HL-60 (cell line): ENCODE results near the gene MPRIP.

Experiments used
- DNase-seq, 2 experiments: peaks; one replicate each; pipeline ENCODE4 v3.0.0-alpha.2; 2010 to 2020; ENCODE audit warnings: low read depth in 1 of 2, low spot score in 1 of 2
- H3K27ac ChIP-seq: fragments of 250-450 bp; sonication (Bioruptor Pico); replicated peaks from 2 replicates; pipeline ENCODE4 v1.5.1; 2020; ENCODE audit warnings: mild to moderate bottlenecking, moderate library complexity
- H3K27me3 ChIP-seq: fragments of 250-450 bp; sonication (Bioruptor Pico); 2 replicates; pipeline ENCODE4 v1.5.1; 2021; ENCODE audit warnings: mild to moderate bottlenecking, moderate library complexity; ENCODE audit not compliant: insufficient read depth, poor library complexity, severe bottlenecking
- H3K4me3 ChIP-seq: replicated peaks from 2 replicates; pipeline ENCODE4 v1.5.1; 2011; ENCODE audit warnings: mild to moderate bottlenecking, control low read depth, low read length; ENCODE audit not compliant: insufficient read depth
- GABPA ChIP-seq: IDR thresholded peaks from 2 replicates; pipeline ENCODE4 v1.6.1; 2012; ENCODE audit warnings: low read depth
- POLR2AphosphoS5 ChIP-seq: IDR thresholded peaks from 2 replicates; pipeline ENCODE4 v1.6.1; 2012; ENCODE audit warnings: low read depth
- SPI1 ChIP-seq: IDR thresholded peaks from 2 replicates; pipeline ENCODE4 v1.6.1; 2012; ENCODE audit warnings: low read depth, mild to moderate bottlenecking, borderline replicate concordance
- TF ChIP-seq, protein P1 (sequence below): IDR thresholded peaks from one replicate; pipeline ENCODE4 v1.5.1; 2011; ENCODE audit warnings: low read length, control low read depth, inconsistent platforms; ENCODE audit not compliant: insufficient read depth
- TF ChIP-seq, protein P2 (sequence below): IDR thresholded peaks from 2 replicates; pipeline ENCODE4 v1.6.1; 2012; ENCODE audit warnings: low read depth; ENCODE audit not compliant: insufficient replicate concordance

MPRIP gene

DNA sequence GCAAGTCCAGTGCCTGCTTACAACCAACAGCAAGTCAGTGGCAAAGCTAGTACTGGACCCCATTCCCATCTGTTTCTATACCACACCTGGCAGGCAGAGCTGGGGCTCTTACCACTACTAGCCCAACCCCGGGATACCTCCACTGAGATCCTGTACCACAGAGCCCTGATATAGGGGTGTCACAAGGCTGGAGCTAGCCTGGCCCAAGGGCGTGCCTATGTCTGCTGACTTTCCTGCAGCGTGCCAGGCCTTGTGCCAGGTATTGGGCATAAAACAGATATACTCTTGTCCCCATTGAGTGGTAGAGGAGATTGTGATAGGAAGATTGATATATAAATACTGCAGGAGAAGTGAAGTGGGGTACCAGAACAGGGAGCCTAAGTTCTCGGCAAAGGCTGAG is 119.5 kb downstream of the MPRIP start:
- Histone ChIP-seq H3K27ac (no peak overlapping the region), H3K27me3 (no peaks in the 10 kb centered on the region), H3K4me3 (no peak overlapping the region)
- TF ChIP-seq POLR2AphosphoS5 (no peak), SPI1 (no peak), GABPA (no peak)
- TF ChIP-seq, protein P1, sequence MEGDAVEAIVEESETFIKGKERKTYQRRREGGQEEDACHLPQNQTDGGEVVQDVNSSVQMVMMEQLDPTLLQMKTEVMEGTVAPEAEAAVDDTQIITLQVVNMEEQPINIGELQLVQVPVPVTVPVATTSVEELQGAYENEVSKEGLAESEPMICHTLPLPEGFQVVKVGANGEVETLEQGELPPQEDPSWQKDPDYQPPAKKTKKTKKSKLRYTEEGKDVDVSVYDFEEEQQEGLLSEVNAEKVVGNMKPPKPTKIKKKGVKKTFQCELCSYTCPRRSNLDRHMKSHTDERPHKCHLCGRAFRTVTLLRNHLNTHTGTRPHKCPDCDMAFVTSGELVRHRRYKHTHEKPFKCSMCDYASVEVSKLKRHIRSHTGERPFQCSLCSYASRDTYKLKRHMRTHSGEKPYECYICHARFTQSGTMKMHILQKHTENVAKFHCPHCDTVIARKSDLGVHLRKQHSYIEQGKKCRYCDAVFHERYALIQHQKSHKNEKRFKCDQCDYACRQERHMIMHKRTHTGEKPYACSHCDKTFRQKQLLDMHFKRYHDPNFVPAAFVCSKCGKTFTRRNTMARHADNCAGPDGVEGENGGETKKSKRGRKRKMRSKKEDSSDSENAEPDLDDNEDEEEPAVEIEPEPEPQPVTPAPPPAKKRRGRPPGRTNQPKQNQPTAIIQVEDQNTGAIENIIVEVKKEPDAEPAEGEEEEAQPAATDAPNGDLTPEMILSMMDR: no peak
- TF ChIP-seq, protein P2, sequence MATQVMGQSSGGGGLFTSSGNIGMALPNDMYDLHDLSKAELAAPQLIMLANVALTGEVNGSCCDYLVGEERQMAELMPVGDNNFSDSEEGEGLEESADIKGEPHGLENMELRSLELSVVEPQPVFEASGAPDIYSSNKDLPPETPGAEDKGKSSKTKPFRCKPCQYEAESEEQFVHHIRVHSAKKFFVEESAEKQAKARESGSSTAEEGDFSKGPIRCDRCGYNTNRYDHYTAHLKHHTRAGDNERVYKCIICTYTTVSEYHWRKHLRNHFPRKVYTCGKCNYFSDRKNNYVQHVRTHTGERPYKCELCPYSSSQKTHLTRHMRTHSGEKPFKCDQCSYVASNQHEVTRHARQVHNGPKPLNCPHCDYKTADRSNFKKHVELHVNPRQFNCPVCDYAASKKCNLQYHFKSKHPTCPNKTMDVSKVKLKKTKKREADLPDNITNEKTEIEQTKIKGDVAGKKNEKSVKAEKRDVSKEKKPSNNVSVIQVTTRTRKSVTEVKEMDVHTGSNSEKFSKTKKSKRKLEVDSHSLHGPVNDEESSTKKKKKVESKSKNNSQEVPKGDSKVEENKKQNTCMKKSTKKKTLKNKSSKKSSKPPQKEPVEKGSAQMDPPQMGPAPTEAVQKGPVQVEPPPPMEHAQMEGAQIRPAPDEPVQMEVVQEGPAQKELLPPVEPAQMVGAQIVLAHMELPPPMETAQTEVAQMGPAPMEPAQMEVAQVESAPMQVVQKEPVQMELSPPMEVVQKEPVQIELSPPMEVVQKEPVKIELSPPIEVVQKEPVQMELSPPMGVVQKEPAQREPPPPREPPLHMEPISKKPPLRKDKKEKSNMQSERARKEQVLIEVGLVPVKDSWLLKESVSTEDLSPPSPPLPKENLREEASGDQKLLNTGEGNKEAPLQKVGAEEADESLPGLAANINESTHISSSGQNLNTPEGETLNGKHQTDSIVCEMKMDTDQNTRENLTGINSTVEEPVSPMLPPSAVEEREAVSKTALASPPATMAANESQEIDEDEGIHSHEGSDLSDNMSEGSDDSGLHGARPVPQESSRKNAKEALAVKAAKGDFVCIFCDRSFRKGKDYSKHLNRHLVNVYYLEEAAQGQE: no peak
- DNase-seq: no peak

DNA sequence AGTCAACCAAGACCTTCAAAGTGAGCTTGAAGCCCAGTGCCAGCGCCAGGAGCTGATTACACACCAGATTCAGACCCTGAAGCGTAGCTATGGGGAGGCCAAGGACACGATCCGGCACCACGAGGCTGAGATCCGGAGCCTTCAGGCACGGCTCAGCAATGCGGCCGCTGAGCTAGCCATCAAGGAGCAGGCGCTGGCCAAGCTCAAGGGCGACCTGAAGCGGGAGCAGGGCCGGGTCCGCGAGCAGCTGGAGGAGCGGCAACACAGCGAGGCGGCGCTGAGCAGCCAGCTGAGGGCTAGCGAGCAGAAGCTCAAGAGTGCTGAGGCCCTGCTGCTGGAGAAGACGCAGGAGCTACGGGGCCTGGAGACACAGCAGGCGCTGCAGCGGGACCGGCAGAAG is 121.9 kb downstream of the MPRIP start:
- H3K27ac ChIP-seq: no peak overlapping the region
- no peaks in the 10 kb centered on the region for H3K27me3 ChIP-seq
- no peak for DNase-seq
- no peak for TF ChIP-seq POLR2AphosphoS5
- TF ChIP-seq, protein P1: no peak
- no peak for TF ChIP-seq GABPA
- TF ChIP-seq, protein P2: no peak
- TF ChIP-seq SPI1: no peak
- no peak overlapping the region for H3K4me3 ChIP-seq

DNA sequence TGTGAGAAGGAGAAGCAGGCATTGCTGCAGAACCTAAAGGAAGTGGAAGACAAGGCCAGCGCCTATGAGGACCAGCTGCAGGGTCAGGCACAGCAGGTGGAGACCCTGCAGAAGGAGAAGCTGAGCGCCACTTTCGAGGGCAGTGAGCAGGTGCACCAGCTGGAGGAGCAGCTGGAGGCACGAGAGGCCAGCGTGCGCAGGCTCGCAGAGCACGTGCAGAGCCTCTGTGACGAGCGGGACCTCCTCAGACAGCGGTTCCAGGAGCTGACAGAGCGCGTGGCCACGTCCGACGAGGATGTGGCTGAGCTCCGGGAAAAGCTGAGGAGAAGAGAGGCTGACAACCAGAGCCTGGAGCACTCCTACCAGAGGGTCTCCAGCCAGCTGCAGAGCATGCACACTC is 122.4 kb downstream of the MPRIP start:
- Histone ChIP-seq H3K4me3 (no peak overlapping the region), H3K27me3 (no peaks in the 10 kb centered on the region), H3K27ac (no peak overlapping the region)
- TF ChIP-seq GABPA (no peak), SPI1 (no peak), POLR2AphosphoS5 (no peak)
- TF ChIP-seq, protein P2: no peak
- TF ChIP-seq, protein P1: no peak
- DNase-seq: no peak
